ENCODE results near the gene ZNF750. TPM values are rescaled to one million over a fixed set of nuclear protein-coding genes. Genes with fewer than 3 reads are reported as not detected.

Gene ZNF750
- total RNA-seq, 1 donor from 2014 or later = not detected

GRCh38 chr17:82800885-82801284, 38.9 kb downstream of the ZNF750 start:
- H3K9ac ChIP-seq = no peak overlapping the region
- no peak overlapping the region for H3K27ac ChIP-seq
- H3K27me3 ChIP-seq = no peaks in the 10 kb centered on the region
- H3K9me3 ChIP-seq (ENCODE audit: low read depth) = no peaks in the 10 kb centered on the region
- H3K79me2 ChIP-seq (ENCODE audit: low read depth) = peaks cover 26% of the 10 kb centered on the region
- no peaks in the 10 kb centered on the region for H3K36me3 ChIP-seq
- no peaks in the 10 kb centered on the region for H3K4me1 ChIP-seq
- no peak for DNase-seq (ENCODE audit: low spot score)
- peaks cover under 1% of the 10 kb centered on the region for H4K20me1 ChIP-seq (ENCODE audit: low read depth)
- H3K36me3 Mint-ChIP-seq = peaks cover 34% of the 10 kb centered on the region
- no peaks in the 10 kb centered on the region for H3F3A ChIP-seq (ENCODE audit: low read depth)
- H2AFZ ChIP-seq (replicated peaks) = no peak overlapping the region
- H3K4me3 ChIP-seq = no peak overlapping the region
- peaks cover 9% of the 10 kb centered on the region for H3K27me3 Mint-ChIP-seq (ENCODE audit: insufficient read depth, low read depth)
- no peak overlapping the region for H3K27ac Mint-ChIP-seq
- no peak overlapping the region for H3K4me3 Mint-ChIP-seq
- peaks cover 22% of the 10 kb centered on the region for H3K9me3 Mint-ChIP-seq
- peaks cover 9% of the 10 kb centered on the region for H3K4me1 Mint-ChIP-seq
- no peak overlapping the region for H3K4me2 ChIP-seq
- no peak for TF ChIP-seq EZH2phosphoT487 (IDR thresholded peaks at IDR 0.05)
- no peak for TF ChIP-seq EZH2 (IDR thresholded peaks at IDR 0.05)

DNA sequence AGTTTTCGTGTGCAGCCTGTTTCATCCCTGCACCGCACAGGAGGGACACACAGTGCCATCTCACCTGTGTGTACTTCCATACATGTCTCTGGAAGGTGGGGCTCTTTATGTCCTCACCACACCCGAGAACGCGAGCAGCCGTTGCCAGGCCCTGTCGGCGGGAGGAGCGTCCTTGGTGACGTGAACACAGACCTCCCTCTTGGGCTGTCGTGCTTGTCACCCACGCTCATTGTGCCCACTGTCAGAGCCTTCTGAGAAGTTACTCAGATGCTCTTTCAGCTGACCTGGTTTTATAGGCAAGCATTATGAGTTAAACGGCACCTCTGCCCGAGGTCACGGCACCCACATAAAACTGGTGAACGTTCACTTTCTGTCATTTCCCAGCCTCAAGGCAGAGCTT, 40.2 kb downstream of the ZNF750 start:
- Histone ChIP-seq H3K27me3 (no peaks in the 10 kb centered on the region), H3K27ac (no peak overlapping the region), H2AFZ (replicated peaks) (no peak overlapping the region), H3K79me2 (ENCODE audit: low read depth) (peaks cover 26% of the 10 kb centered on the region), H3K4me3 (no peak overlapping the region), H3K4me2 (no peak overlapping the region), H3K9me3 (ENCODE audit: low read depth) (no peaks in the 10 kb centered on the region), H3K9ac (no peak overlapping the region), H3K36me3 (no peaks in the 10 kb centered on the region), H4K20me1 (ENCODE audit: low read depth) (peaks cover 8% of the 10 kb centered on the region), H3K4me1 (no peaks in the 10 kb centered on the region), H3F3A (ENCODE audit: low read depth) (no peaks in the 10 kb centered on the region)
- Mint-ChIP-seq H3K36me3 (peaks cover 34% of the 10 kb centered on the region), H3K27me3 (ENCODE audit: insufficient read depth, low read depth) (peaks cover 9% of the 10 kb centered on the region), H3K27ac (no peak overlapping the region), H3K4me3 (no peak overlapping the region), H3K4me1 (peaks cover 14% of the 10 kb centered on the region), H3K9me3 (peaks cover 22% of the 10 kb centered on the region)
- DNase-seq (ENCODE audit: low spot score) = no peak
- no peak for TF ChIP-seq EZH2phosphoT487 (IDR thresholded peaks at IDR 0.05)
- TF ChIP-seq, protein P1, sequence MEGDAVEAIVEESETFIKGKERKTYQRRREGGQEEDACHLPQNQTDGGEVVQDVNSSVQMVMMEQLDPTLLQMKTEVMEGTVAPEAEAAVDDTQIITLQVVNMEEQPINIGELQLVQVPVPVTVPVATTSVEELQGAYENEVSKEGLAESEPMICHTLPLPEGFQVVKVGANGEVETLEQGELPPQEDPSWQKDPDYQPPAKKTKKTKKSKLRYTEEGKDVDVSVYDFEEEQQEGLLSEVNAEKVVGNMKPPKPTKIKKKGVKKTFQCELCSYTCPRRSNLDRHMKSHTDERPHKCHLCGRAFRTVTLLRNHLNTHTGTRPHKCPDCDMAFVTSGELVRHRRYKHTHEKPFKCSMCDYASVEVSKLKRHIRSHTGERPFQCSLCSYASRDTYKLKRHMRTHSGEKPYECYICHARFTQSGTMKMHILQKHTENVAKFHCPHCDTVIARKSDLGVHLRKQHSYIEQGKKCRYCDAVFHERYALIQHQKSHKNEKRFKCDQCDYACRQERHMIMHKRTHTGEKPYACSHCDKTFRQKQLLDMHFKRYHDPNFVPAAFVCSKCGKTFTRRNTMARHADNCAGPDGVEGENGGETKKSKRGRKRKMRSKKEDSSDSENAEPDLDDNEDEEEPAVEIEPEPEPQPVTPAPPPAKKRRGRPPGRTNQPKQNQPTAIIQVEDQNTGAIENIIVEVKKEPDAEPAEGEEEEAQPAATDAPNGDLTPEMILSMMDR (IDR thresholded peaks at IDR 0.05) = no peak
- TF ChIP-seq EZH2 (IDR thresholded peaks at IDR 0.05) = no peak

- Histone ChIP-seq H3K79me2 (ENCODE audit: low read depth) (peaks cover 34% of the 10 kb centered on the region), H3K27me3 (no peaks in the 10 kb centered on the region), H3K9ac (no peak overlapping the region), H3K4me3 (no peak overlapping the region), H4K20me1 (ENCODE audit: low read depth) (peaks cover 16% of the 10 kb centered on the region), H3F3A (ENCODE audit: low read depth) (no peaks in the 10 kb centered on the region), H3K27ac (no peak overlapping the region), H3K4me1 (no peaks in the 10 kb centered on the region), H2AFZ (replicated peaks) (no peak overlapping the region), H3K9me3 (ENCODE audit: low read depth) (no peaks in the 10 kb centered on the region), H3K36me3 (no peaks in the 10 kb centered on the region), H3K4me2 (no peak overlapping the region)
- Mint-ChIP-seq H3K9me3 (peaks cover 22% of the 10 kb centered on the region), H3K4me3 (no peak overlapping the region), H3K36me3 (peaks cover 34% of the 10 kb centered on the region), H3K27ac (no peak overlapping the region), H3K27me3 (ENCODE audit: insufficient read depth, low read depth) (peaks cover 9% of the 10 kb centered on the region), H3K4me1 (peaks cover 20% of the 10 kb centered on the region)
- no peak for TF ChIP-seq EZH2 (IDR thresholded peaks at IDR 0.05)
- no peak for TF ChIP-seq EZH2phosphoT487 (IDR thresholded peaks at IDR 0.05)
- TF ChIP-seq, protein P1 (IDR thresholded peaks at IDR 0.05) = no peak
- no peak for DNase-seq (ENCODE audit: low spot score)
Measured at GRCh38 chr17:82798752-82799151, 41.1 kb downstream of the ZNF750 start.

- peaks cover 17% of the 10 kb centered on the region for H3K4me1 Mint-ChIP-seq
- peaks cover 35% of the 10 kb centered on the region for H3K79me2 ChIP-seq (ENCODE audit: low read depth)
- no peak overlapping the region for H3K27ac Mint-ChIP-seq
Measured at GRCh38 chr17:82797061-82797460, 42.8 kb downstream of the ZNF750 start.

More at GRCh38 chr17:82797061-82797460, 42.8 kb downstream of the ZNF750 start:
- no peak overlapping the region for H3K4me2 ChIP-seq
- Mint-ChIP-seq H3K9me3 (peaks cover 14% of the 10 kb centered on the region), H3K27me3 (ENCODE audit: insufficient read depth, low read depth) (peaks cover 4% of the 10 kb centered on the region), H3K4me3 (no peak overlapping the region), H3K36me3 (peaks cover 28% of the 10 kb centered on the region)
- no peak for DNase-seq (ENCODE audit: low spot score)
- H3K9ac ChIP-seq = no peak overlapping the region
- H2AFZ ChIP-seq (replicated peaks) = no peak overlapping the region
- H3K4me1 ChIP-seq = no peaks in the 10 kb centered on the region
- H3K36me3 ChIP-seq = no peaks in the 10 kb centered on the region
- H3K4me3 ChIP-seq = no peak overlapping the region
- no peak overlapping the region for H3K27ac ChIP-seq
- H3K27me3 ChIP-seq = no peaks in the 10 kb centered on the region
- no peaks in the 10 kb centered on the region for H3F3A ChIP-seq (ENCODE audit: low read depth)
- H3K9me3 ChIP-seq (ENCODE audit: low read depth) = no peaks in the 10 kb centered on the region
- TF ChIP-seq, protein P1 (IDR thresholded peaks at IDR 0.05) = no peak
- no peak for TF ChIP-seq EZH2phosphoT487 (IDR thresholded peaks at IDR 0.05)
- TF ChIP-seq EZH2 (IDR thresholded peaks at IDR 0.05) = no peak
- H4K20me1 ChIP-seq (ENCODE audit: low read depth) = peaks cover 18% of the 10 kb centered on the region

Data from neural progenitor cell (in vitro differentiated cells).